Left lobe of liver (tissue), 2 donors: ENCODE data around the gene PLBD1. TPM values are rescaled to one million over a fixed set of nuclear protein-coding genes. Genes with fewer than 3 reads are reported as not detected.

Experiments
- ATAC-seq: fragments of 200-7000 bp; cut with Tn5 transposase; one replicate; pipeline ENCODE4 v1.9.1; 2020; ENCODE audit warnings: mild to moderate bottlenecking, moderate library complexity
- DNase-seq: peaks from one replicate; pipeline ENCODE4 v3.0.0-alpha.2; 2020; ENCODE audit warnings: low spot score
- total RNA-seq: library from RNA; stranded (reverse); gene quantifications from one replicate; pipeline ENCODE4 v1.2.1, GENCODE V29; 2021
- donor health status: DM: no; HTN: no; CAD: no; lungs with moderate emphysema.
- donor health status: DM: no; HTN: yes; CAD: no.

PLBD1 gene
- total RNA-seq, 1 donor from 2014 or later = 2.5 TPM

DNA sequence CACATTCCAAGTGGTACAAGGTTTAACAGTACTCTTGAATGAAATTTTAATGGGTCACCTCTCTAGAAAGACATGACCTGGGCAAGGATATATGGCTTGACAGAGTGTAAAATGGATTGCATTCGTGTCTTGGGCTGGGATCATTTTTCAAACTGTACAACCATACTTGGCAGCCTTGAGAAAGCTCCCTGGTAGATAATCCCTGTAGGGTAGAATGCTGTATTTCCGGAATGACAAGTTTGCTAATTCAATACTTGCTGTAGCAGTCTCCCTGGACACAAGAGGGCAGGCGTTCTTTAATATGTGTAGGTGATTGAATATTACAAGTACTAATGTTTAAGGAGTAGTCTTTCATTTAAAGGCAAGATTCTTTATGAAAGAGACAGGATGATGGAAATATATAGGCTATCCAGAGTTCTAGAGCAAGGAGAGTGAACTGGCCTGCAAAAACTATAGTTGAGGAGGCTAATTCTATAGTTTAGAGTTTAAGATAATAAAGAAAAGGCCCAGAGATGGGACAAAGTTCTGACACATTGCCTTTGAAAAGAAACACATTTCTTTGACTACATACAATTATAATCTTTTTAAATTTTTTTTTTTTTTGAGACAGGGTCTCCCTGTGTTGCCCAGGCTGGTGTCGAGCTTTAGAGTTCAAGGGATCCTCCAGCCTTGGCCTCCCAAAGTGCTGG is 53.4 kb downstream of the PLBD1 start:
- ATAC-seq (peak; percentile 94), DNase-seq (no peak)

- no peak for DNase-seq
- no peak for ATAC-seq
Observed at GRCh38 chr12:14510574-14510973, 57.1 kb downstream of the PLBD1 start.

DNA sequence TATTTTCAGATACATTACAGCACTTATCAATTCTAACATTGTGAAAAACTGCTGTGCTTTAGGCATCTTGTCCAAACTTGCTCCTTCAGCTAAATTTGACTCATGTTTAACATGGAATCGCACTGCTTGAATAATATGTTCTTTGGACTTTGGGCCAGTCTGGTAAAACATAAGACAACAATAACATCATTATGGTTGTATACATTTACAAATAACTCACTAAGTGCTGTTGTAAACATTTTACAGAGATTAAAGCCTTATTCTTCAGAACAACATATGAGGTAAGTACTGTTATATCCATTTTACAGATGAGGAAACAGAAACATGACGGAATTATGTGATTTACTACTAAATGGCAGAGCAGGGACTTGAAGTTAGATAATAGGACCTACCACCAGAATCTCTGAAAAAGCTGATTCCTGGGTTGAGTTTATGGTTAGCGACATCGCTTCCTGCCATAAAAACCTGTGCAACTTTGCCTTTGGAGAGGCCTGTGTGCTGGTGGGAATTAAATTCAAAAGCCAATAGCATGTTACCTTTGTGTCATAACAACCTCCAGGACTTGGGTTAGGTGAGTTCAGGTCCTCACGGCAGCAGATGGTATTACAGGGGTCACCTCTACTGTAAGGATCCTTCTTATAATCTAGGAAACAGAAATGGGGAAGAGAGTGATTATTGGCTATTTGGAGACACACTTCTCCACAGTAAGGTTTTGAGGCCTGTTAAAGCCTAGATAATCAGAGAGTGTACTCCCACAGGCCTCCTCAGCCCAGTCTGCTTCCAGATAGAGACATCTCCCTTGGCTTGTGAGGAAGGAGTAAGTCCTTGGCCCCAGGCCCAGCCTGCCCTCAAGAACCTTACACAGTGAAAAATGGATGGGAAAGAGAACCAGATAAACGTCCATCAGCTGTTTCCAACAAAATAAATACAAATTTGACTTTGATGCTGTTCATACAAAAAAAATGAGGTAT is 61.8 kb downstream of the PLBD1 start:
- DNase-seq (no peak), ATAC-seq (no peak)

GRCh38 chr12:14495326-14495725 is 72.4 kb downstream of the PLBD1 start:
- ATAC-seq = no peak
- DNase-seq = no peak

DNA sequence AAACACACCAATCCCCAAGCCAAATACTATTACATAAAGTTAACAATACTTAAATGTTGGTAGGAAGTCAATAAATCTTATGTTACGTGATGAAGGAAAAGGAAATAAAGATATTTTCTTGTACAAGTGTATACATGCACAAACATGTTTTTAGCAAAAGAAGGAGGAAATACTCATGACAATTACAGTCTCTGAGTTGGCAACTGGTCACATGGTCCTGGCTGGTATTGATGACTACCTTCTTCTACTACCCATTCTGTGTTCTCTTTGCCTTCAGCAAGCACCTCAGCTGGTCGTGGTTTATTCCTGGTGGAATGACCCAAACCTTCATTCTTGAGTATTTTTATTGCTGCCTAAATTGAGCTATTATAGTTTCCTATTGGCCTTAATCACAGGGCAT is 84.8 kb downstream of the PLBD1 start:
- ATAC-seq = no peak

DNA sequence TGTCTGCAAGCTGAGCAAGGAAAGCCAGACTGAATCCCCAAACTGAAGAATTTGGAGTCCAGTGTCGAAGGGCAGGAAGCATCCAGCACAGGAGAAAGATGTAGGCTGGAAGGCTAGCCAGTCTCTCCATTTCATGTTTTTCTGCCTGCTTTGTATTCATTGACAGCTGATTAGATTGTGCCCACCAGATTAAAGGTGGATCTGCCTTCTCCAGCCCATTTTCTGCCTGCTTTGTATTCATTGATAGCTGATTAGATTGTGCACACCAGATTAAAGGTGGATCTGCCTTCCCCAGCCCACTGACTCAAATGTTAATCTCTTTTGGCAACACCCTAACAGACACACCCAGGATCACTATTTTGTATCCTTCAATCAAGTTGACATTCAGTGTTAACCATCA is 85.3 kb downstream of the PLBD1 start:
- ATAC-seq = no peak
- DNase-seq = no peak

More for the DNA sequence above, 84.8 kb downstream of the PLBD1 start:
- DNase-seq = no peak

- DNase-seq = no peak
- ATAC-seq = no peak
Observed at GRCh38 chr12:14481201-14481600, 86.5 kb downstream of the PLBD1 start.

- no peak for ATAC-seq
- no peak for DNase-seq
Observed at GRCh38 chr12:14479004-14479403, 88.7 kb downstream of the PLBD1 start.

DNA sequence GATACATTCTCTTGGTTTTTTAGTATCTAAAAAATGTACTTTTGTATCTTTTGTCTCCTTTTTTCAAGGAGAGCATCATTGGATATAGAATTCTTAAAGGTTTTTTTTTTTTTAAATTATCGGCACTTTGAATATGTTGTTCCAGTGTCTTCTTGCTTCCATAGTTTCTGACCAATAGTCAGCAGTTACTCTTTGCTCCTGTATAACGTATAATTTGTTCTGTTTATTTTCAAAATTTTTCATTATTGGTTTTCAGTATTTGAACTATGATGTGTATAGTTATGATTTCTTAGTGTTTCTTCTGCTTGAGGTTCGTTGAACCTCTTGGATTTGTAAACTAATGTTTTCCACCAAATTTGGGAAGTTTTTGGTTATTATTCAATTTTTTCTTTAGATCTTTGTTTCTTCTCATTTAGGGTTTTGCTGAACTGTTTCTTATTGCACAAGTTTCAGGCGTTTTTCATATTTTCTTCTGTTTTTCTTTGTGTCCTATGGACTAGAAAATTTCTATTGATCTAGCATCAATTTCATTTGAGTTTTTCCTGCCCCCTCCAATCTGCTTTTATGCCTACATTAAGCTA is 93.9 kb downstream of the PLBD1 start:
- no peak for DNase-seq
- ATAC-seq = no peak

DNA sequence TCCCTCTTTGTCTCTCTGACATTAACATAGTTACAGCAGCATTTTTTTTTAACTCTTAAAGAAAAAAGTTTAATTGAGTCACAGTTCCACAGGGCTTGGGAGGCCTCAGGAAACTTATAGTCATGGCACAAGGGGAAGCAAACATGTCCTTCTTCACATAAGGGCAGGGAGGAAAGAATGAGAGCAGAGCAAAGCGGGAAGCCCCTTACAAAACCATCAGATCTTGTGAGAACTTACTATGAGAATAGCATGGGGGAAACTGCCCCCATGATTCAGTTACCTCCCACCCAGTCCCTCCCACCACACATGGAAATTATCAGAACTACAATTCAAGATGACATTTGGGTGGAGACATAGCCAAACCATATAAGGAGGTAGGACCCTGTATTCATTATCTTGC is 96.2 kb downstream of the PLBD1 start:
- DNase-seq = no peak
- no peak for ATAC-seq

DNA sequence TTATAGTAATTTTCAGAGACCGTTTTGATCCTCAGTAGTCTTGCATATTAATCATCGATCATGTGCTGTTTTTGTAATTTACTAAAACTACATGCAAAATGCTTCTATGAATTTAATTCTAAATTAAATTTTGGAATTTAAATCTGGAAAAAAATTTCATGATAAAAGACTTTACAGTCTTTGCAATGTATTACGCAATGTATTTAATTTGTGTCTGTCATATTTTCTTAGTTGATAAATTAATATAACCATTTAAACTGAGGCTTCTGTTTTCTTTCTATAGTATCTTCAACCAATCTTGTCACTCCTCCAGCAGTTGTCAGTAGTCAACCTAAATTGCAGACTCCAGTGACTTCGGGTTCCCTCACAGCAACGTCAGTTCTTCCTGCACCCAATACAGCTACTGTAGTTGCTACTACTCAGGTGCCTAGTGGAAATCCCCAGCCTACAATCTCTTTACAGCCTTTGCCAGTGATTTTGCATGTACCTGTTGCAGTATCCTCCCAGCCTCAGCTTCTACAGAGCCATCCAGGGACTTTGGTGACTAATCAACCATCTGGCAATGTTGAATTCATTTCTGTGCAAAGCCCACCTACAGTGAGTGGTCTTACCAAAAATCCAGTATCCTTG is 107.4 kb downstream of the PLBD1 start:
- DNase-seq (no peak), ATAC-seq (no peak)

DNA sequence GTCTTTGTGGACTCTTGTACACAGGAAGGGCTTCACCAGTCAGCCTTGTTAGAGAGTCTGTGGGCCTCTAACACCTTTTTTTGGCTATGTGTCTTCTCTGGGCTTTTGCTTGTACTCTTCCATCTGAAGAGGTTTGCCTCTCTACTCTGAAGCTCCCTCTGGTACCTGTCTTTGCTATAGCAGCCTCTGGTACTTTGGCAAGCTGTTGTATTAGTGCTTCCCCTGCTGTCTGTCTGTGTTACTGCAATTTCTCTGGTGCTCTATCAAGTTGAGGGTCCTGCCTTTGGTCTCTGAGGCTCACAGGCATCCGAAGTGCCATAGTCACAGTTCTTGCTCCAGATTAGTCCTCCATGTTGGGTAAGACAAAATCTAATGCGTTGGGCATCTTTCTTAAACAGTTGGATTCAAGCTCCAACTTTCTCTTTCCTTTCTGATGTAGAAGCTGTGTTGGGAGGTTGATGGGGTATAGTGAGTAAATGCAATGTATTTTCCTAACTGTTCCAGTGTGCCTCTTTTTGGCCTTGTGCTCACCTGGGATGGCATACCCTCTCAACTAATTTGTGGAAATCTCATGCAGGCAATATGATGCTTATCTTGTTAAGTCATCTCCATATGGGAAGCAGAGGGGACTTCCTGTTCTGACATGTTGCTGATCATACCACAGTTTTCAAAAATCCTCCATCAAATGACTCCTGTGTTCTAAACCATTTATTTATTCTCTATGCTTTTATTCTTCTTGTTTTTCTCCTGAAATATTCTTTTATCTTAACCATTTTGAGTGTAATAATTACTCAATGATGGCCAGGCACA is 113.4 kb downstream of the PLBD1 start:
- ATAC-seq (peak; percentile 93), DNase-seq (no peak)

Other genes with a start within 250 kb of the PLBD1 start
- gene ATF7IP, start 202.2 kb downstream of the PLBD1 start, total RNA-seq = 38.8 TPM
- gene GUCY2C, start 128.7 kb upstream of the PLBD1 start, total RNA-seq = not detected
- 15.9 TPM for gene WBP11, start 235.6 kb upstream of the PLBD1 start, total RNA-seq
- gene C12orf60, start 235.8 kb upstream of the PLBD1 start, total RNA-seq = 0.33 TPM
- gene SMCO3, start 246.3 kb upstream of the PLBD1 start, total RNA-seq = 0.53 TPM